ENCODE results near the gene CMTM1. TPM values are rescaled to one million over a fixed set of nuclear protein-coding genes. Genes with fewer than 3 reads are reported as not detected.
"Not testable (repeated sequence)": the region's sequence is repeated elsewhere in the genome, so short reads cannot be mapped to it uniquely, and the experiment has no call there.

The CMTM1 gene
- total RNA-seq, 1 donor from 2014 or later: 17.9 TPM

DNA sequence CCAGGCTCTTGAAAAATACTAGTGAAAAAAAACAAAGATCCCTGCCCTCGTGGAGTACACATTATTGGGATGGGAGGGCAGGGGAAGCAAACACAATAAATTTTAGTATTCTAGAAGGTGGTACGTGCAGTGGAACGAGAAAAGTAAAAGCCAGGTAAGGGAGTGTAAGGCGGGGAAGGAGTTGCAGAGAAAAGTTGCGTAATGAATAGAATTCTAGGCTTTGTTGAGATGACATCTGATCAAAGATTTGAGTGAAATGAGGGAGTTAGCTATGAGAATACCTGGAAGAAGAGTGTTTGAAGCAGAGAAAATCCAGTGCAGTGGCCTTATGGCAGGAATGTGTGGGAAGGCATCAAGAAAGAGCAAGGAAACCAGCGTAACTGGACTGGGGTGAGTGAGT is 11.7 kb upstream of the CMTM1 start:
- intact Hi-C loops (cut with micrococcal nuclease): loop anchor here (5.0 kb wide), 1 partner anchor 143 kb away; the partner anchor contains the start of gene CMTM4

DNA sequence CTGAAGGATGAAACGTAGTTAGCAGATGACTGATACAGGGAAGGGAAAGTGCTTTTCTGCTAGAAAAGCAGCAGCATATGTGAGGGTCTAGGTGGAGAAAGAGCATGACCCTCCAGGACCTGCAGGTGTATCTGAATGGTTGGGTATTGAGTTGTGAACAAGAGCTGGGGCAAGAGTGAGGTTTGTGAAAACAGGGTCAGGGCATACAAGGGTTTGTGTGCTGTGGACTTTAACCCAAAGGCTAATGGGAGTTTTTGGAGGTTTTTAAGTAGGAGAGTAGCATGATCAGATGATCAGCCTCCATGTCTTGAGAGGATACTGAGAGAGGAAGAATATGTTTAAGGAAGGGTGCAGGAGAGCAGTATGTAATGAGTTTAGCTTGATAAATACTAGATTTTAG is 6.1 kb upstream of the CMTM1 start:
- intact Hi-C loops (cut with micrococcal nuclease): loop anchor here (1.0 kb wide), 1 partner anchor 8 kb away; the partner anchor contains the start of gene CKLF

DNA sequence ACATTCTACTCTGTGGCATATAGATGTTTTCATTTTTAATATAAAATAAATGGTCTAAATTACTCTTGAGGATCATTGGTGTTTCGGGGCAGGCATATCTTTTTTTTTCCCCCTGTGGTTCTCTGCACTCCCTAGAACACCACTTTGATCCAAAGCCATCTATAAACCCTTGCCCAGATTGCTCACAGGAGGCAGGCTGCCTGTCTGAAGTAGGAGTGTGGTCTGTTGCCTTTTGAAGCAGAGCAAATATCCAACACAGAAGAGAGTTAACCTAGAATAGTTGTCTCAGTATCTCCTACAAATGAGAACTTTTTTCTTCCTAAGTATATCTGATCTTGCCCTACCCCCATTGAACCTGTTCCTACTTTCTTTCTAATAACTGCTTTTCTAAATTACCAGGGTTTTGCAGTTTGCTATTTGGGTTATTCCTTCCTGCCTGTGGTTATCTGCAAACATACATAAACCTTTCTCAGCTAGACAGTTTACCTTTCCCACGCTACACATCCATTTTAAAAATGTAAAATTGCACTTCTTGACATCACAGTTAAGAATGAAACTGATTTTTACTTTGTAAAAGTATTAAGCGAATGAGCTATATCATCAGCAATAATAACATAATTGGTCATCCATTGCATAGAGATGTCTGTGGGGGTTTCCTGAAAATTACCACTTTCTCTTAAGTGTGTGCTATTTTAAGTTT is 4.7 kb upstream of the CMTM1 start:
- intact Hi-C loops (cut with micrococcal nuclease): loop anchor here (2.0 kb wide), 1 partner anchor 43 kb away; the partner anchor contains the start of gene CMTM3

DNA sequence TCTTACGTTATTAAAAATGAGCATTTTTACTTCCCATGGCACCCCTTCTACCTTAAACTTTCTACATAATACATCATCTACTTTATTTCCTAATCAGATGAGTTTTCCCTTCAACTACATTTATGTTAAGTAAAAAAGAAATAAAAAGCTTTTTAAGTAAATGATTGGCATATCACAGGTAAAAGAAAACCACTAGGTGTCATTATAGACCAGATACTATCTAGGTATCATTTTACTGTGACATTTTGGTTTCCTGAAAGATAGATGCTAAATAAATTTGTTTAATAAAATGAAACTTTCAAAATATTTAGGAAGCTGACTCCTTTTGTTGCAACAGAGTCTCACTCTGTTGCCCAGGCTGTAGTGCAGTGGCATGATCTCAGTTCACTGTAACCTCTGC is 3.8 kb upstream of the CMTM1 start:
- intact Hi-C loops (cut with micrococcal nuclease): loop anchor here (2.0 kb wide), 1 partner anchor 42 kb away; the partner anchor contains the start of gene CMTM3

DNA sequence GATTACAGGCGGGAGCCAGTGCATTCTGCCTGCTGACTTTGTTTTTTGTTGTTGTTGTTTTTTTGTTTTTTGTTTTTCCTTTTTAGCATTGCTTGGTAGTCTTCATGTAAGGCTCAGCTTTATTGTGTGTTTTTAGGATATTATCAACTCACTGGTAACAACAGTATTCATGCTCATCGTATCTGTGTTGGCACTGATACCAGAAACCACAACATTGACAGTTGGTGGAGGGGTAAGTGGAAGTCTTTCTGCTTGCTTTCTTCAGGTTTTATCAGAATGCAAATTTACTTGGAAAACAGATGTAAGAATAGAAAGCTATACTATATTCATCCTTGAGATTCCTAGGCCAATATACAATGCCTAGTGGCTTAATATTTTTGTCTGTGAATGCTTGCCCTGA is 3.3 kb upstream of the CMTM1 start:
- intact Hi-C loops (cut with micrococcal nuclease): loop anchor here (2.0 kb wide), 1 partner anchor 42 kb away; the partner anchor contains the start of gene CMTM3

DNA sequence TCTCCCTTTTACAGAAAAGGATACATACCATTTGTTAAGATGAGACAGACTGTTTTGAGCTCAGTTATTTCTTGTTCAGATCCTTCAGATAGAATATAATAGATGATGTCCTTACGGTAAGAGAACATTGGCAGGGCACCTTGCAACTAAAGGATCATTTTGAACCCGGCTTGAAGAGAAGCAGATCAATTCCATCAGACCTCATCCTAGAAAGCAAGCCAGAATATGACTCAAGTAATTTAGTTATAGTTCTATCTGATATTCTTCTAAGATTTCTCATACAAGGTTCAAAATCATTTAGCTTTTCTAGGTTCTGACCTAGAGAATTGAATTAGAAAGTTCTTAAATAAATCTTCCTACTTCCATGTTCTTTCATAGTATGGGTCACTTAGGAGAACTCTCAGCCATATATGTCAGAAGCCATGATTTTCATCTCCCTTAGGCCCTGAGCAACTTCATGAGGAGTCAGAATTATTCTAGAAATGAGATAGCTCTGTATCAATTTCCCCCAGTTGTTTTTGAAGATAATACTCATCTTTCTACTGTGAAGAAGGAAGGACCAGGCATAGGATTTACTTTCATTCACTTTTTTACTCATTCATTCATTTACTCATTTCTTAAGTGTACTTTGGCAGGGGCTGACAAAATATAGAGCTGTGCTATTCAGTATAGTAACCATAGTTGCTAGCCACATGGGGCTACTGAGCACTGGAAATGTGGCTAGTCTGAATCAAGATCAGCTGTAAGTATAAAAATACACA is 2.5 kb upstream of the CMTM1 start:
- intact Hi-C loops (cut with micrococcal nuclease): loop anchor here (2.0 kb wide), 1 partner anchor 41 kb away; the partner anchor contains the start of gene CMTM3

DNA sequence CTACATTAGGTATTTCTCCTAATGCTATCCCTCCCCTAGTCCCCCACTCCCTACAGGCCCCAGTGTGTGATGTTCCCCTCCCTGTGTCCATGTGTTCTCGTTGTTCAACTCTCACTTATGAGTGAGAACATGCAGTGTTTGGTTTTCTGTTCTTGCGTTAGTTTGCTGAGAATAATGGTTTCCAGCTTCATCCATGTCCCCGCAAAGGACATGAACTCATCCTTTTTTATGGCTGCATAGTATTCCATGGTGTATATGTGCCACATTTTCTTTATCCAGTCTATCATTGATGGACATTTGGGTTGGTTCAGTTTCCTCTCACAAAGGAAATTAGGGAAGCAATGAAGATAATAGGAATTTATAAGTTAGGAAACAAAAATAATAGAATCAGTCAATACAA is 1.0 kb downstream of the CMTM1 start:
- intact Hi-C loops (cut with micrococcal nuclease): not testable (repeated sequence)

DNA sequence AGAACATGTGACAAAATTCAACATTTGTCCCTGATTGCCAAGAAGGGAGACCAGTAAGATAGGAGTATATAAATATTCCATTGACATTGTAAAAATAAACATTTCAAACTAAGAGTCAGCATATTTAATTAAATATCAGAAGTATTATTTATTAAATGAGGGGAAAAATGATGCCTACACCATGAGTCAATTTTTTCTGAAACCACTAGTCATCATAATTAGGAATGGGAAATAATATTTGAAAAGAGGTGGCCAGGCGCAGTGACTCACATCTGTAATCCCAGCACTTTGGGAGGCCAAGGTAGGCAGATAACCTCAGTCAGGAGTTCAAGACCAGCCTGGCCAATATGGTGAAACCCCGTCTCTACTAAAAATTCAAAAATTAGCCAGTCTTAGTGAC is 2.1 kb downstream of the CMTM1 start:
- intact Hi-C loops (cut with micrococcal nuclease): no loop called here

DNA sequence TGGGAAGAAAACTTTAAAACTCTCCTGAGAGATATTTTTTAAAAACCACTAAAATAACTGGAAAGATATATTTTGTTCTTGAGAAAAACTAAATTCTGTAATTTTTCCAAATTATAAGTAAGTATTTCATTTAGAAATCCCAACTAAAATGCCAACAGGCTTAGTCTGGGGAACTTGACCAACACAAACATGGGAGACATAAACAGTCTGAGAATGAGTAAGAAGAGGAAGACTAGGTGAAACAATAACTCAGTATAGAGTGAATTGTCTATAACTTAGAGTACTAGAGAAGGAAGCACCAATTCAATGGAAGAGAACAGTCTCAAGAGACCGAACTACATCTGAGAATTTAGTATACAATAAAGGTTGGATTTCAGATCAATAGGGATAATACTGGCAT is 2.9 kb downstream of the CMTM1 start:
- intact Hi-C loops (cut with micrococcal nuclease): no loop called here

DNA sequence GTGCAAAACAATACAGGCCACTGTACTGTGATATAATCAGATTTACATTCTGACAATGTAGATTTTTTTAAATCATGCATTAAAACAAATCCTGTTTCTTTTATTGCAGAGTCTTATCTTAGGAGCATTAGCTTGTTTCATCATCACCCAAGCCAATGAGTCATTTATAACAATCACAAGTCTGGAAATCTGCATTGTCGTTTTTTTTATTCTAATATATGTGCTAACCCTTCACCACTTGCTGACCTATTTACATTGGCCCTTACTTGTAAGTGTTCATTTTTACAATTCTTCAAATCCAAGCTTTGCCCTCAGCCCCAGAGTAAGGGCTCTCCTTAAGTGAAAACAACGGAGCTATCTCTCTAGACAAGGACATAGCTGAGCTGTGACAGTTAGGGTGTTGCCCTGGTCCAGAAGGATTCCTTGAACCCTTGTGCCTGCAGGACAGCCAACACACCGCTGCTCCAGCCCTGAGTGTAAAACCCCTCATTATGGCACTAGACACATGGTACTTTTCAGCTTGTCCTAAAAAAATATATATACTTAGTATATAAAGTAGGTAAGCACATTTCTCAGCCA is 3.7 kb downstream of the CMTM1 start:
- intact Hi-C loops (cut with micrococcal nuclease): no loop called here

DNA sequence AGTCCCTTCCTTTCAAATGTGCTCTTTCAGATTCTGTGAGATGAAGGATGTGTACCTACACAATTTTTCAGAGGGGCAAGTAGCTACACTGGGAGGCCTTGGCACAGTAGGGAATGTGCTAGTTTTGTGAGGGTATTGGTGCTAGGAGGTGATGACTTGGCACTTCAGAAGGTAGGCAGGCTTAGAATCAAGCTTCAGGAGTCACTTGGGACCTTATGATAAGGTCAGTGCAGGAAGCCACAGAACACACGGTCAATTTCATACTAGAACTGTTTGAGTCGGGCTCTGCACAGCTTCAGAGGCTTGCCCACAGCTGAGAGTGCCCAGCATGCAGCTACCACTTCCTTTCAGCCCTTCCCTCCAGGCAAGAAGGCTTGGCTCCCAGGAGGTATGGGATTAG is 6.1 kb downstream of the CMTM1 start:
- intact Hi-C loops (cut with micrococcal nuclease): no loop called here

DNA sequence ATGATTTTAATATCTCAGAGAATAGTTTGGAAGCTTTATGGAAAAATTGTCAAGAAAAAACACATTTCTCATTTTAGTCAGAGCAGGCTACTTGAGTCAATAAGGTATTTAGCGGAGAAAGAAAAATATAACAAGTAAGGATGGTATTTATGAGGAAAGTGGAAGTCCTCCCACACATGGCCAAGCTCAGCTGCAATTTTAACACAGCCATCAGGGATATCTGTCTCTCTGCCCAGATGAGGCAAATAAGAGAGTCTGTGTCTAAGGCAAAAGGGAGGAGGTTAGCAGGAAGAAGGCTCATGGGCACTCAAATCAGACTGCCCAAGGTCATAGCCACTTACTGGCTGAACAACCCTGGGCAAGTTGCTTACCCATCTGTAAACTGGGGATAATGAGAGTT is 7.8 kb downstream of the CMTM1 start:
- intact Hi-C loops (cut with micrococcal nuclease): no loop called here

DNA sequence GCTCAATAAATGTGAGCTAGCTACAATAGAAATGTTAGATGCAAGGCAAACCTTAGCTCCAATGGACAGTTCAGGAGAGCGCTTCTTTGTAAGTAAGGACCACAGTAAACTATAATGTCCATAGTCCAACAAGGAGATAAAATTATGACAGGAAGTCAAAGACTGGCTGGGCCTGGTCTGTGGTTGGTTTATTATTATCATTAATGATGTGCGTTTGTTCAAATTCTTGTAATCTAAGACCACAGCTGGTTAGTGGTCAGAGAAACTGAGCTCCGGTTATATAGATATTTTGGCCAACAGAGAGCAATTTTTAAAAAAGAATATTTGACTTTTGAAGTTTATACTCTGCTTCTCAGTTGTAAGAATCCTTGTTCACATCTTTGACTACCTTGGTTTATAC is 8.3 kb downstream of the CMTM1 start:
- intact Hi-C loops (cut with micrococcal nuclease): no loop called here

DNA sequence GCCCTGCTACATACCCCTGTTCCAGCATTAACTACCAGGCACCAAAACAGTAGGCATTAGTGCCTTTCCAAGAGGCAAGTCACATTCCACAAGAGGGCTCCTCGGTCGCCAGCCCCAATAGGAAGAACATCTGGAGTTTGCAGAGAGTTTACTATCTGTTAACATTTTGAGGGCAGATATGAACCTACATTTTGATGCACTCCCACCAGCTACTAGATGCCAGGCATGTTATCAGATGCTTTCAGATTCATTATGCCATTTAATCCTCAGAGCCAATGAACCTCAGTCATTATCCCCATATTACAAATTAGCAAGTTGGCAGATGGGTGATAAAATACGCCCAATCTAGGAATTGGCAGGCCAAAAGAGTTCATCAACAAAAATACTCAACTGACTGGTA is 8.8 kb downstream of the CMTM1 start:
- intact Hi-C loops (cut with micrococcal nuclease): no loop called here

DNA sequence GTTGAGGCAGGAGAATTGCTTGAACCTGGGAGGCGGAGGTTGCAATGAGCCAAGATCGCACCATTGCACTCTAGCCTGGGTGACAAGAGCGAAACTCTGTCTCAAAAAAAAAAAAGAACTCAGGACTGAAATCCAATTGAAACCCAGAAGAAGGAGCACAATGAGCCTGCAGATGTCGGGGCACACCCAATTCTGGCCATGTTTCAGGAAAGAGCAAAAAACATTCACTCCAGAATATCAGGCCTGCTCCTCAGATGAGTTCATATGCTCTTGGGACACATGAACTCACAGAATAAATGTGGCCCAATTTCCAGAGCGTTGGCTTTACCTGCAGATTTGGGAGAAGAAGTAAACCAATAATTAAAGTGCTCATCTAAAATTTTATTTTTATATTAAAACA is 10.1 kb downstream of the CMTM1 start:
- intact Hi-C loops (cut with micrococcal nuclease): no loop called here

DNA sequence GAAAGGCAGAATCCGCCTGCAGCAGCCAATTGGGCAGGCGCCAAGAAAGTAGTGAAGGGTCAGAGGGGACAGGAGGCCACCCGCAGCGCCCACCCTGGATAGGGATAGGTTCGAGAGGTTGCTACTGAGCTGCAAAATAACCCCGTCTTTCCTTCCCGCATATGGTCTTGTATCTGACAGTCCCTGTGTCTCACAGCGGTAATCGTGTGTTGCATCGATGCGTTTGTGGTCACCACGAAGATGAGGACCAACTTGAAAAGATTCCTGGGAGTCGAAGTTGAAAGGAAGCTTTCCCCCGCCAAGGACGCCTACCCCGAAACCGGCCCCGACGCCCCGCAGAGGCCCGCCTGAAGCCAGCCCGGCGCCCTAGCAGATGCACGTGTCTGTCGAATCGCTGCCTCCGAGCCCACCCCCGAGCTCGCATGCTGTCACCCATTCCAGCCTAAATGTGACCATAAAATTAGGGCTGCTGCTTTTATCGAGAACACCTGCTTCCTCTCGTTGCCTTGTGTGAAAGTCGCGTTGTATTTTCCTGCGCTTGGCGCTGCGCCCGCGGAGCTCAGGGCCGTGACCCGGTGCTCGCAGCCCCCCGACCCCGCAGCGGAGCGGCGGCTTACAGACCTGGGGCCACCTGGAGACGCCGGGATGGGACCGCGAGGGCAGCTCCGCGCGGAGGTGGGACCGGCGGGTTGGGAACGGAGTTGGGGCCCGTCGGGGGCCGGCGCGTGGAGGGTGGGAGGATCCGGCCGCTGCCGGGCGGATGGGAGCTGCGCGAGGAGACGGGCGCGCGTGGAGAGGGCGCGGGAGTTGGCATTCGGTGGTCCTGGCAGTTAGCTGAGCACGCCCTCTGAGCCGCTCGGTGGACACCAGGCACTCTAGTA is 12.7 kb downstream of the CMTM1 start, which contains the start of gene CMTM2:
Gene CMTM2 (plus strand): TSS at position 813 of the 881 bp plus-strand sequence. CDS start 145 bp downstream, outside the sequence.
- intact Hi-C loops (cut with micrococcal nuclease): no loop called here

DNA sequence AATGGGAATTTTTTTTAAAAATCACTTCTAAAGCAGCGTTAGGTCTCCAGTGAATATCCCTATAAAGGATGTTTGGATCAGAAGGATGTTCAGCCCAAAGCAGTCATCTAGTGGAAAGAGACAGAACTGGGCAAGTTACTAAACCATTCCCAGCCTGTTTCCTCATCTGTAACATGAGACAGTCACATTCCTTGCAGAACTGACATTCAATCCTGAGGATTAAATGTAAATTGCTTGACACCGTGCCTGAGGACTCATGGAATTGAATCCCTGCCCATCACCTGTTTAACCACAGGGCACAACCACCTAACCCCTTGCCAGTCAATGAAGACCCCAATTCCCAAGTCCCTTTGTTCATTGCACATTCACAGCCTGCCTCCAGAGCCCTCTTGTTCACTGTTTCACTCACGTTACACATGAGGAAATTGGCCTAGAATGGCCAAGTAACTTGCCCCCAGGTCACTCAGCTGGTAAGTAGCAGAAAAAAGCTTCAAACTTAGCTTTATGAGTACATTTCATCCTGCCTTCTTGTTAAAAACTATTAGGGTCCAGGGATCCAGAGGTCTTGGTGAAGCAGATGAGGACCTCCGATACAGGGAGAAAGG is 14.5 kb downstream of the CMTM1 start:
- intact Hi-C loops (cut with micrococcal nuclease): no loop called here

DNA sequence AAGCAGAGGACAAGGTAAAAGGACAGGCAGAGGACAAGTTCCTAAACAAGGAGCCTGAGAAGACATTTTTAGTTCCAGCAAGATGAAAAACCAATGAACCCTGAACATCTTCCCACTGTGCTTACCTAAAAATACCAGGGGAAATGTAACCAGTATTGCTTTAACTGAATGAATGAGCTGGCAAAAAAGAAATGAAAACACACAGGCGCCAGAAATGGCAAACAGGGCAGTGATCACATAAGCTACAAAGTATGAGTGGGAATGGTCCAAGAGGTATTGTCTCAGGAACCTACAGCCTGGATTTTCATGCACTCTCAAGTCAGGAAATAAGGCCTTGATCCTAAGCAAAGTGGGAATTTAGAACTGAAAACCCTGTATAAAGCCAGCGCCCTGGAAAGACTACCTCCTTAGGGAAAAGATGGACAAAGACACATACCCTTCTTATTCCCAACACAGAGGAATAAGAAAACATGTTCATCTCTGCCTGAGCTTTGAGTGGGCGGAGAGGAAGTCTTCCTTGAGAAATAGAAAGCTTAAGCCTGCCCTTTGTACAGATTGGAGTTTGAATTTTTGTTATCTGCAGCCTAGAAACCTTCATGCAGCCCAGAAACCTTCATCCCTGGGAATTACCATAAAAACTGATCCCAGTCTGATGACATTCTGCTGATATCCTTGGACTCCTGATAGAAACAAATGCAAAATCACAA is 15.2 kb downstream of the CMTM1 start:
- intact Hi-C loops (cut with micrococcal nuclease): no loop called here

DNA sequence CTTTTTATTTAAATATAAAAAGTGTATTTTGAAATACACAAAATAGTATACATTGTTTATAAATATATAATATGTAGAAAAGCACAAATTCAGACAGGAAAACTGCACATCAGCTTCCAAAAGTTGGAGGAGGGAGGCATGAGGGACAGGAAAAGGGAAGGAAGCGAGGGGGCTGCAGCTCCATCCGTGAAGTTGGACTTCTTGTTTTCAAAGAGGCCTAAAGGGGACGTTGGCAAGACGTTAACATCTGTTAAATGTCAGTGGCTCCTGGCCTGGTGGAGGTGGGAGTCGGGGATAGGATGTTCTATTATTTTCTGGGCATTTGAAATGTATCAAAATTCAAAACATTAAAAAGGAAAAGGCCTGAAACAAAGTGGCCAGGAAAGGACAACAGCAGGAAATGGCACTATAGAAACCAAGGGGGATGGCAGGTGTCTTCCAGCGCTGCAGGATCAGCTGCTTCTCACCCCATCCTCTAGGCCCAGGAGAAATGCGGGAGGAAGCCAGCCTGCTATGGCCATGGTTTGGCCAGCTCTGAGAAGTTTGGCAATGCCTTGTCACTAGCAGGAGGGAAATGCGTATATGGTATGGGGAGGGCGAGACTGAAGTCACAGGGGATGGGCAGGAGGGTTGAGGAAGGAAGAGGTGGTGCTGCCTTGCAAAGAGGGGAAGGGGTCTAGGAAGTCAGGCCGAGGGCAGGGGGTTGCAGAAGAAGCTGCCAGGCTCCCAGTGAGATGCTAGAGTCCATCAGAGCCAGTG is 19.4 kb downstream of the CMTM1 start:
- intact Hi-C loops (cut with micrococcal nuclease): no loop called here
